NT2/D1 (cell line): ENCODE measurements around the gene SPNS3.

ENCODE experiments used
- SUZ12 ChIP-seq: IDR thresholded peaks from 2 replicates; pipeline ENCODE4 v1.6.1; 2011; ENCODE audit not compliant: insufficient read length, insufficient read depth; ENCODE audit errors: extremely low read depth
- YY1 ChIP-seq: IDR thresholded peaks from 2 replicates; pipeline ENCODE4 v1.6.1; 2011; ENCODE audit not compliant: insufficient read length, insufficient read depth
- ZNF274 ChIP-seq: IDR thresholded peaks from 2 replicates; pipeline ENCODE4 v1.6.1; 2011; ENCODE audit warnings: mild to moderate bottlenecking, low read depth, low read length

DNA sequence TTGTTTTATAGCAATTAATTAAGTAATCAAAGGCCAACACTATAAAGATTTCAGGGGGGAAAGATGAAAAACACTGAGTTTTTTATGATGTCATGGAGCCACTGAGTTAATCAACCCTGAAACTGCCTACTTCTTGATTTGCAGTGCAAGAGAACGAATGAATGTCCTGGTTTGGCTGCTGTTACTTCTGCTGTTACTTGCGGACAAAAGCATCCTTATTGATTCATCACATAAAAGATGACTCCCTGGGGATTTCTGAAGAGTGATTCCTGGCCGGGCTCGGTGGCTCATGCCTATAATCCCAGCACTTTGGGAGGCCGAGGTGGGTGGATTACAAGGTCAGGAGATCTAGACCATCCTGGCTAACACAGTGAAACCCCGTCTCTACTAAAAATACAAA, 10.9 kb upstream of the SPNS3 start:
- TF ChIP-seq YY1: no peak
- no peak for TF ChIP-seq ZNF274
- no peak for TF ChIP-seq SUZ12
